ENCODE measurements around the gene RNF225. TPM values are rescaled to one million over a fixed set of nuclear protein-coding genes. Genes with fewer than 3 reads are reported as not detected.

RNF225 gene
- total RNA-seq, 2 donors from 2014 or later, result not detected

GRCh38 chr19:58406818-58407657 lies 11.6 kb downstream of the RNF225 start:
- peaks cover 0 to 28% of the 10 kb centered on the region in 2 donors for H3K4me1 ChIP-seq
- peak overlapping the region; percentile 89 for H3K27ac ChIP-seq
- no peaks in the 10 kb centered on the region for H3K27me3 ChIP-seq
- DNase-seq (ENCODE audit: low spot score), result no peak
- no peaks in the 10 kb centered on the region for H3K9me3 ChIP-seq
- H3K36me3 ChIP-seq, result no peaks in the 10 kb centered on the region
- H3K4me3 ChIP-seq, result peak overlapping the region; percentile 83 to 88
- peak in 1 of 2 donors; percentile 24 for TF ChIP-seq CTCF (IDR thresholded peaks at IDR 0.05)

- H3K9me3 ChIP-seq, result no peaks in the 10 kb centered on the region
- peak overlapping the region; percentile 83 to 88 for H3K4me3 ChIP-seq
- H3K27ac ChIP-seq, result peak overlapping the region; percentile 89
- TF ChIP-seq CTCF (IDR thresholded peaks at IDR 0.05), result no peak
- no peak for DNase-seq (ENCODE audit: low spot score)
- peaks cover 0 to 26% of the 10 kb centered on the region in 2 donors for H3K4me1 ChIP-seq
- H3K27me3 ChIP-seq, result no peaks in the 10 kb centered on the region
- no peaks in the 10 kb centered on the region for H3K36me3 ChIP-seq
These were observed 12.2 kb downstream of the RNF225 start for GRCh38 chr19:58407658-58408151.

- Histone ChIP-seq H3K4me1 (peaks cover 0 to 26% of the 10 kb centered on the region in 2 donors), H3K27ac (peak within 1 kb of the TSS; percentile 89), H3K27me3 (no peaks in the 10 kb centered on the region), H3K4me3 (peak within 1 kb of the TSS; percentile 83 to 88), H3K9me3 (no peaks in the 10 kb centered on the region), H3K36me3 (no peaks in the 10 kb centered on the region)
- peak in 1 of 2 donors; percentile 26 for TF ChIP-seq CTCF (IDR thresholded peaks at IDR 0.05)
- DNase-seq (ENCODE audit: low spot score), result peak; percentile 96
These were observed 12.9 kb downstream of the RNF225 start, which contains the start of gene ZNF584 for GRCh38 chr19:58408152-58409009. Gene ZNF584, plus strand, starts transcription at chr19:58408649. Its CDS starts 499 bp downstream, at chr19:58409148.

GRCh38 chr19:58409010-58409790 lies 13.7 kb downstream of the RNF225 start:
- H3K27ac ChIP-seq, result peak overlapping the region; percentile 89
- H3K27me3 ChIP-seq, result no peaks in the 10 kb centered on the region
- peaks cover 0 to 26% of the 10 kb centered on the region in 2 donors for H3K4me1 ChIP-seq
- H3K36me3 ChIP-seq, result no peaks in the 10 kb centered on the region
- TF ChIP-seq CTCF (IDR thresholded peaks at IDR 0.05), result no peak
- H3K4me3 ChIP-seq, result peak overlapping the region; percentile 83 to 88
- no peaks in the 10 kb centered on the region for H3K9me3 ChIP-seq
- DNase-seq (ENCODE audit: low spot score), result no peak

GRCh38 chr19:58416604-58417003 lies 21.1 kb downstream of the RNF225 start:
- no peak for TF ChIP-seq CTCF (IDR thresholded peaks at IDR 0.05)
- no peaks in the 10 kb centered on the region for H3K9me3 ChIP-seq
- H3K27me3 ChIP-seq, result no peaks in the 10 kb centered on the region
- peaks cover 42% of the 10 kb centered on the region for H3K36me3 ChIP-seq
- no peaks in the 10 kb centered on the region for H3K4me1 ChIP-seq
- H3K4me3 ChIP-seq, result no peak overlapping the region
- DNase-seq (ENCODE audit: low spot score), result no peak
- H3K27ac ChIP-seq, result no peak overlapping the region
